RPMI7951 (cell line): ENCODE measurements around the gene CAMK1D. TPM values are rescaled to one million over a fixed set of nuclear protein-coding genes. Genes with fewer than 3 reads are reported as not detected.

Experiments
- DNase-seq: peaks from one replicate; pipeline ENCODE4 v3.0.0-alpha.2; 2012; ENCODE audit warnings: low read depth
- total RNA-seq: library from RNA; depleted of rRNA; stranded (reverse); fragments of >200 nt; shearing (Covaris generic); gene quantifications from 2 replicates; pipeline ENCODE4 v1.2.3, GENCODE V29; 2014

The CAMK1D gene
- total RNA-seq, 1 experiment from 2014 or later = not detected

- no peak for DNase-seq
These were observed 278.8 kb downstream of the CAMK1D start for GRCh38 chr10:12628153-12628552.

- no peak for DNase-seq
These were observed 279.8 kb downstream of the CAMK1D start for GRCh38 chr10:12628964-12629766.

- no peak for DNase-seq
These were observed 280.4 kb downstream of the CAMK1D start for GRCh38 chr10:12629767-12630165.

GRCh38 chr10:12631216-12631615 is 281.9 kb downstream of the CAMK1D start:
- no peak for DNase-seq

- DNase-seq = no peak
These were observed 282.6 kb downstream of the CAMK1D start for GRCh38 chr10:12631787-12632562.

GRCh38 chr10:12633776-12634620 is 284.7 kb downstream of the CAMK1D start:
- DNase-seq = no peak

- no peak for DNase-seq
These were observed 285.2 kb downstream of the CAMK1D start for GRCh38 chr10:12634621-12634931.

GRCh38 chr10:12635127-12635541 is 285.8 kb downstream of the CAMK1D start:
- DNase-seq = no peak

- DNase-seq = no peak
These were observed 287.2 kb downstream of the CAMK1D start for GRCh38 chr10:12636571-12636970.

GRCh38 chr10:12637649-12638048 is 288.3 kb downstream of the CAMK1D start:
- DNase-seq = no peak

- DNase-seq = peak; percentile 29
These were observed 288.8 kb downstream of the CAMK1D start for GRCh38 chr10:12638103-12638502.

- DNase-seq = no peak
These were observed 289.4 kb downstream of the CAMK1D start for GRCh38 chr10:12638781-12639180.

GRCh38 chr10:12639996-12640944 is 290.9 kb downstream of the CAMK1D start:
- no peak for DNase-seq

GRCh38 chr10:12642036-12642435 is 292.7 kb downstream of the CAMK1D start:
- no peak for DNase-seq

GRCh38 chr10:12643279-12643678 is 293.9 kb downstream of the CAMK1D start:
- no peak for DNase-seq

GRCh38 chr10:12644380-12645144 is 295.2 kb downstream of the CAMK1D start:
- no peak for DNase-seq

- DNase-seq = no peak
These were observed 296.1 kb downstream of the CAMK1D start for GRCh38 chr10:12645449-12645848.

- no peak for DNase-seq
These were observed 299.8 kb downstream of the CAMK1D start for GRCh38 chr10:12649012-12649584.

- no peak for DNase-seq
These were observed 300.8 kb downstream of the CAMK1D start for GRCh38 chr10:12650122-12650521.
